HepG2 (cell line): ENCODE results near the gene SQOR. TPM values are rescaled to one million over a fixed set of nuclear protein-coding genes. Genes with fewer than 3 reads are reported as not detected.

Source experiments
- CREM ChIP-seq, 2 experiments: sonication (generic) in 1 of 2; formaldehyde crosslinking in 1 of 2; IDR thresholded peaks; 2 replicates each; pipeline versions ENCODE4 v1.4.0 to v1.6.1; 2016 to 2020; ENCODE audit warnings: antibody characterized with exemption in 1 of 2, mild to moderate bottlenecking in 1 of 2, missing genetic modification reagents in 1 of 2
- MIER2 ChIP-seq: IDR thresholded peaks from 2 replicates; pipeline ENCODE4 v1.6.1; 2016; ENCODE audit warnings: missing biosample characterization, missing genetic modification reagents
- MYC ChIP-seq: sonication (generic); formaldehyde crosslinking; IDR thresholded peaks from 2 replicates; pipeline ENCODE4 v1.9.0; 2021; ENCODE audit warnings: missing genetic modification reagents, borderline replicate concordance
- SIX1 ChIP-seq: sonication (generic); formaldehyde crosslinking; IDR thresholded peaks from 2 replicates; pipeline ENCODE4 v1.4.0; 2020; ENCODE audit warnings: missing genetic modification reagents, borderline replicate concordance
- SRSF9 ChIP-seq: fragments of 200-400 bp; formaldehyde crosslinking; IDR thresholded peaks from 2 replicates; pipeline ENCODE4 v1.6.1; 2018; ENCODE audit warnings: borderline replicate concordance, mild to moderate bottlenecking, low read depth, low read length; ENCODE audit not compliant: insufficient read depth, poor library complexity, severe bottlenecking
- ZFP36 ChIP-seq: fragments of 150-350 bp; IDR thresholded peaks from 2 replicates; pipeline ENCODE4 v1.6.1; 2018; ENCODE audit warnings: borderline replicate concordance, low read length, low read depth; ENCODE audit not compliant: partially characterized antibody
- polyA plus RNA-seq, 8 experiments: library from polyadenylated mRNA; depleted of rRNA in 3 of 8; stranded (reverse) in 7 of 8; unstranded in 1 of 8; fragments of >200 nt; fragmentation: Illumina TruSeq in 4 of 8; extraction: Trizol in 4 of 8; gene quantifications; 2 replicates each; pipeline versions ENCODE4 v1.2.1 to v1.2.3, GENCODE V29; 2011 to 2016; ENCODE audit warnings: low read depth in 4 of 8, missing spikeins in 1 of 8, mixed read lengths in 1 of 8; ENCODE audit not compliant: insufficient read depth in 1 of 8
- total RNA-seq, 5 experiments: library from RNA; depleted of rRNA; stranded (reverse); fragments of >200 nt; fragmentation: Illumina TruSeq; extraction: Trizol; gene quantifications; 2 replicates each; pipeline ENCODE4 v1.2.3, GENCODE V29; 2016; ENCODE audit warnings: low read depth in 1 of 5
- TF ChIP-seq, protein P1 (sequence below), 2 experiments: sonication (generic) in 1 of 2; formaldehyde crosslinking in 1 of 2; IDR thresholded peaks; 2 replicates each; pipeline versions ENCODE4 v1.6.1 to v1.9.0; 2014 to 2022; ENCODE audit warnings: antibody characterized with exemption in 1 of 2, borderline replicate concordance in 1 of 2, inconsistent platforms in 1 of 2, low read depth in 1 of 2, missing genetic modification reagents in 1 of 2
- TF ChIP-seq, protein P2 (sequence below): sonication (generic); formaldehyde crosslinking; IDR thresholded peaks from 2 replicates; pipeline ENCODE4 v1.8.0; 2022; ENCODE audit warnings: mild to moderate bottlenecking, missing genetic modification reagents, moderate library complexity
- TF ChIP-seq, protein P3 (sequence below): sonication (generic); formaldehyde crosslinking; IDR thresholded peaks from 2 replicates; pipeline ENCODE4 v1.4.0; 2020; ENCODE audit warnings: mild to moderate bottlenecking, missing genetic modification reagents, borderline replicate concordance
- TF ChIP-seq, protein P4 (sequence below): sonication (generic); formaldehyde crosslinking; conservative IDR thresholded peaks from 2 replicates; pipeline ENCODE4 v1.8.1; 2023; ENCODE audit warnings: missing genetic modification reagents
- TF ChIP-seq, protein P5 (sequence below): sonication (generic); formaldehyde crosslinking; IDR thresholded peaks from 2 replicates; pipeline ENCODE4 v1.4.0; 2020; ENCODE audit warnings: missing genetic modification reagents, borderline replicate concordance
- TF ChIP-seq, protein P6 (sequence below): sonication (generic); formaldehyde crosslinking; IDR thresholded peaks from 2 replicates; pipeline ENCODE4 v1.5.1; 2020; ENCODE audit warnings: mild to moderate bottlenecking, missing genetic modification reagents, moderate library complexity

SQOR gene
- total and polyA plus RNA-seq, 2 of the 13 experiments (the other 11 are each of a cell fraction or from before 2014, with no cell fraction given) = 19.3 to 19.4 TPM

DNA sequence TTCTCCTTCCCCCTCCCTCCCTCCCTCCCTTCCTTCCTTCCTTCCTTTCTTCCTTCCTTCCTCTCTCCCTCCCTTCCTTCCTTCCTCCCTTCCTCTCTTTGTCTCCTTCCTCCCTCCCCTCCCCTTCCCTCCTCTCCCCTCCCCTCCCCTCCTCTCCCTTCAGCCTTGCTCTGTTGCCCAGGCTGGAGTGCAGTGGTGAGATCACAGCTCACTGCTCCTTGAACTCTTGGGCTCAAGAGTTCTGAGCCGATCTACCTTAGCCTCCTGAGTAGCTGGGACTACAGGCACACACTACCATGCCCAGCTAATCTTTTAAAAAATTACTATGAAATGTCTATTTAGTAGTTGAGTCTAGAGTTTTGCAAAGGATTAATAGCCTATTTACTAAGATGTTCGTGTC lies 32.2 kb downstream of the SQOR start (continued):
- TF ChIP-seq, protein P1, sequence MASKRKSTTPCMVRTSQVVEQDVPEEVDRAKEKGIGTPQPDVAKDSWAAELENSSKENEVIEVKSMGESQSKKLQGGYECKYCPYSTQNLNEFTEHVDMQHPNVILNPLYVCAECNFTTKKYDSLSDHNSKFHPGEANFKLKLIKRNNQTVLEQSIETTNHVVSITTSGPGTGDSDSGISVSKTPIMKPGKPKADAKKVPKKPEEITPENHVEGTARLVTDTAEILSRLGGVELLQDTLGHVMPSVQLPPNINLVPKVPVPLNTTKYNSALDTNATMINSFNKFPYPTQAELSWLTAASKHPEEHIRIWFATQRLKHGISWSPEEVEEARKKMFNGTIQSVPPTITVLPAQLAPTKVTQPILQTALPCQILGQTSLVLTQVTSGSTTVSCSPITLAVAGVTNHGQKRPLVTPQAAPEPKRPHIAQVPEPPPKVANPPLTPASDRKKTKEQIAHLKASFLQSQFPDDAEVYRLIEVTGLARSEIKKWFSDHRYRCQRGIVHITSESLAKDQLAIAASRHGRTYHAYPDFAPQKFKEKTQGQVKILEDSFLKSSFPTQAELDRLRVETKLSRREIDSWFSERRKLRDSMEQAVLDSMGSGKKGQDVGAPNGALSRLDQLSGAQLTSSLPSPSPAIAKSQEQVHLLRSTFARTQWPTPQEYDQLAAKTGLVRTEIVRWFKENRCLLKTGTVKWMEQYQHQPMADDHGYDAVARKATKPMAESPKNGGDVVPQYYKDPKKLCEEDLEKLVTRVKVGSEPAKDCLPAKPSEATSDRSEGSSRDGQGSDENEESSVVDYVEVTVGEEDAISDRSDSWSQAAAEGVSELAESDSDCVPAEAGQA (IDR thresholded peaks at IDR 0.05; ENCODE audit: low read depth) = no peak
- TF ChIP-seq, protein P1 (CRISPR knock-in tag; IDR thresholded peaks at IDR 0.05; ENCODE audit: borderline replicate concordance) = no peak
- TF ChIP-seq, protein P2, sequence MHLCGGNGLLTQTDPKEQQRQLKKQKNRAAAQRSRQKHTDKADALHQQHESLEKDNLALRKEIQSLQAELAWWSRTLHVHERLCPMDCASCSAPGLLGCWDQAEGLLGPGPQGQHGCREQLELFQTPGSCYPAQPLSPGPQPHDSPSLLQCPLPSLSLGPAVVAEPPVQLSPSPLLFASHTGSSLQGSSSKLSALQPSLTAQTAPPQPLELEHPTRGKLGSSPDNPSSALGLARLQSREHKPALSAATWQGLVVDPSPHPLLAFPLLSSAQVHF (CRISPR knock-in tag) = no peak
- no peak for TF ChIP-seq MIER2 (CRISPR knock-in tag)
- no peak for TF ChIP-seq SIX1 (CRISPR knock-in tag)
- TF ChIP-seq, protein P3, sequence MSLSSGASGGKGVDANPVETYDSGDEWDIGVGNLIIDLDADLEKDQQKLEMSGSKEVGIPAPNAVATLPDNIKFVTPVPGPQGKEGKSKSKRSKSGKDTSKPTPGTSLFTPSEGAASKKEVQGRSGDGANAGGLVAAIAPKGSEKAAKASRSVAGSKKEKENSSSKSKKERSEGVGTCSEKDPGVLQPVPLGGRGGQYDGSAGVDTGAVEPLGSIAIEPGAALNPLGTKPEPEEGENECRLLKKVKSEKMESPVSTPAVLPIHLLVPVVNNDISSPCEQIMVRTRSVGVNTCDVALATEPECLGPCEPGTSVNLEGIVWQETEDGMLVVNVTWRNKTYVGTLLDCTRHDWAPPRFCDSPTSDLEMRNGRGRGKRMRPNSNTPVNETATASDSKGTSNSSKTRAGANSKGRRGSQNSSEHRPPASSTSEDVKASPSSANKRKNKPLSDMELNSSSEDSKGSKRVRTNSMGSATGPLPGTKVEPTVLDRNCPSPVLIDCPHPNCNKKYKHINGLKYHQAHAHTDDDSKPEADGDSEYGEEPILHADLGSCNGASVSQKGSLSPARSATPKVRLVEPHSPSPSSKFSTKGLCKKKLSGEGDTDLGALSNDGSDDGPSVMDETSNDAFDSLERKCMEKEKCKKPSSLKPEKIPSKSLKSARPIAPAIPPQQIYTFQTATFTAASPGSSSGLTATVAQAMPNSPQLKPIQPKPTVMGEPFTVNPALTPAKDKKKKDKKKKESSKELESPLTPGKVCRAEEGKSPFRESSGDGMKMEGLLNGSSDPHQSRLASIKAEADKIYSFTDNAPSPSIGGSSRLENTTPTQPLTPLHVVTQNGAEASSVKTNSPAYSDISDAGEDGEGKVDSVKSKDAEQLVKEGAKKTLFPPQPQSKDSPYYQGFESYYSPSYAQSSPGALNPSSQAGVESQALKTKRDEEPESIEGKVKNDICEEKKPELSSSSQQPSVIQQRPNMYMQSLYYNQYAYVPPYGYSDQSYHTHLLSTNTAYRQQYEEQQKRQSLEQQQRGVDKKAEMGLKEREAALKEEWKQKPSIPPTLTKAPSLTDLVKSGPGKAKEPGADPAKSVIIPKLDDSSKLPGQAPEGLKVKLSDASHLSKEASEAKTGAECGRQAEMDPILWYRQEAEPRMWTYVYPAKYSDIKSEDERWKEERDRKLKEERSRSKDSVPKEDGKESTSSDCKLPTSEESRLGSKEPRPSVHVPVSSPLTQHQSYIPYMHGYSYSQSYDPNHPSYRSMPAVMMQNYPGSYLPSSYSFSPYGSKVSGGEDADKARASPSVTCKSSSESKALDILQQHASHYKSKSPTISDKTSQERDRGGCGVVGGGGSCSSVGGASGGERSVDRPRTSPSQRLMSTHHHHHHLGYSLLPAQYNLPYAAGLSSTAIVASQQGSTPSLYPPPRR (CRISPR knock-in tag) = no peak
- no peak for TF ChIP-seq SRSF9
- TF ChIP-seq CREM (IDR thresholded peaks at IDR 0.05) = no peak
- TF ChIP-seq CREM (CRISPR knock-in tag; IDR thresholded peaks at IDR 0.05) = no peak
- TF ChIP-seq, protein P4, sequence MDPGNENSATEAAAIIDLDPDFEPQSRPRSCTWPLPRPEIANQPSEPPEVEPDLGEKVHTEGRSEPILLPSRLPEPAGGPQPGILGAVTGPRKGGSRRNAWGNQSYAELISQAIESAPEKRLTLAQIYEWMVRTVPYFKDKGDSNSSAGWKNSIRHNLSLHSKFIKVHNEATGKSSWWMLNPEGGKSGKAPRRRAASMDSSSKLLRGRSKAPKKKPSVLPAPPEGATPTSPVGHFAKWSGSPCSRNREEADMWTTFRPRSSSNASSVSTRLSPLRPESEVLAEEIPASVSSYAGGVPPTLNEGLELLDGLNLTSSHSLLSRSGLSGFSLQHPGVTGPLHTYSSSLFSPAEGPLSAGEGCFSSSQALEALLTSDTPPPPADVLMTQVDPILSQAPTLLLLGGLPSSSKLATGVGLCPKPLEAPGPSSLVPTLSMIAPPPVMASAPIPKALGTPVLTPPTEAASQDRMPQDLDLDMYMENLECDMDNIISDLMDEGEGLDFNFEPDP (CRISPR knock-in tag) = no peak
- TF ChIP-seq ZFP36 = no peak
- TF ChIP-seq, protein P5, sequence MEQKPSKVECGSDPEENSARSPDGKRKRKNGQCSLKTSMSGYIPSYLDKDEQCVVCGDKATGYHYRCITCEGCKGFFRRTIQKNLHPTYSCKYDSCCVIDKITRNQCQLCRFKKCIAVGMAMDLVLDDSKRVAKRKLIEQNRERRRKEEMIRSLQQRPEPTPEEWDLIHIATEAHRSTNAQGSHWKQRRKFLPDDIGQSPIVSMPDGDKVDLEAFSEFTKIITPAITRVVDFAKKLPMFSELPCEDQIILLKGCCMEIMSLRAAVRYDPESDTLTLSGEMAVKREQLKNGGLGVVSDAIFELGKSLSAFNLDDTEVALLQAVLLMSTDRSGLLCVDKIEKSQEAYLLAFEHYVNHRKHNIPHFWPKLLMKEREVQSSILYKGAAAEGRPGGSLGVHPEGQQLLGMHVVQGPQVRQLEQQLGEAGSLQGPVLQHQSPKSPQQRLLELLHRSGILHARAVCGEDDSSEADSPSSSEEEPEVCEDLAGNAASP = no peak
- TF ChIP-seq, protein P6, sequence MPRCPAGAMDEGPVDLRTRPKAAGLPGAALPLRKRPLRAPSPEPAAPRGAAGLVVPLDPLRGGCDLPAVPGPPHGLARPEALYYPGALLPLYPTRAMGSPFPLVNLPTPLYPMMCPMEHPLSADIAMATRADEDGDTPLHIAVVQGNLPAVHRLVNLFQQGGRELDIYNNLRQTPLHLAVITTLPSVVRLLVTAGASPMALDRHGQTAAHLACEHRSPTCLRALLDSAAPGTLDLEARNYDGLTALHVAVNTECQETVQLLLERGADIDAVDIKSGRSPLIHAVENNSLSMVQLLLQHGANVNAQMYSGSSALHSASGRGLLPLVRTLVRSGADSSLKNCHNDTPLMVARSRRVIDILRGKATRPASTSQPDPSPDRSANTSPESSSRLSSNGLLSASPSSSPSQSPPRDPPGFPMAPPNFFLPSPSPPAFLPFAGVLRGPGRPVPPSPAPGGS (CRISPR knock-in tag) = no peak
- no peak for TF ChIP-seq MYC (CRISPR knock-in tag)
